GM12872 (cell line): ENCODE results near the gene CHST8.

Experiments
- CTCF ChIP-seq: IDR thresholded peaks from 3 replicates; pipeline ENCODE4 v1.5.1; 2011; ENCODE audit warnings: low read depth, mild to moderate bottlenecking, low read length, moderate library complexity; ENCODE audit not compliant: insufficient read depth

Gene CHST8

GRCh38 chr19:33772858-33773180, 151.1 kb downstream of the CHST8 start:
- no peak for TF ChIP-seq CTCF

- TF ChIP-seq CTCF: no peak
Observed at GRCh38 chr19:33773704-33774624, 152.2 kb downstream of the CHST8 start.

- TF ChIP-seq CTCF: no peak
Observed at GRCh38 chr19:33774751-33775150, 153.0 kb downstream of the CHST8 start.

- no peak for TF ChIP-seq CTCF
Observed at GRCh38 chr19:33775731-33776487, 154.2 kb downstream of the CHST8 start.

GRCh38 chr19:33777351-33777750, 155.6 kb downstream of the CHST8 start:
- TF ChIP-seq CTCF: no peak

GRCh38 chr19:33777753-33778088, 156.0 kb downstream of the CHST8 start:
- TF ChIP-seq CTCF: no peak

- TF ChIP-seq CTCF: peak; percentile 100
Observed at GRCh38 chr19:33778089-33778791, 156.5 kb downstream of the CHST8 start.
